ENCODE results near the gene ADGRL3.
"Not testable (repeated sequence)": the region's sequence is repeated elsewhere in the genome, so short reads cannot be mapped to it uniquely, and the experiment has no call there.

Gene ADGRL3

DNA sequence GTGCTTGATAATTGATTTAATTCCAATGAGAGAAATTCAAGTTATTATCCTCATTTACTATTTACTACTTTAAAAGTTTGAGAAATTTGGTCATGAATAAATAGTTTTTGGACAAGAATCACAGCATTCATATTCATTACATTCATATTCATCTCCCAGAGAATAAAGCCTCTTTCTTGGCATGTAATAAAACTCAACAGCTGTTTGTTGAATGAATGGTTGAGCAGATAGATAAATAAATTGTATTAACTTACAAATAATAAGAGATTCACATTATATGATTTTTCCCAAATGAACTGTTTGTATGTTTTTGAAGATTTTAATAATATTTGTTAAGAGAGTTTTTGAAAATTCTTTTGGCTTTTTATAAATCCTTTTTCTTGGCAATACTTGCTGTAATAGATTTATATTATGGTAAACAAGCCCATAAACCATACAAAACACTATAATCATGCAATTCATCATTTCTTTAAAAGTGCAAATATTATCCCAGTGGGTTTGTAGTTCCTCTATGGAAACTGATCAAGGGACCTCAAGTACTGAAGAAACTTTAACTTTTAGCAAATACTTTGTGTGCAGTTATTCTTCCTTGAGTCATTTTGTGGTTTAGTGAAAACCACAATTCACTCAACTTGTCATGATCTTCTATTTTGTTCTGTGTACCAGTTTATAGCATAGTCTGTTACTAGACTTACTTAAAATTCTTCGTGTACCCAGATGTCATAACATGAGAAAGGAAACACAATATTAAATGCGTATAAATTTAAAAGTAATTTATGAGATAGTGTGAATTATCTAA lies 371.8 kb downstream of the ADGRL3 start:
- no peak for DNase-seq

DNA sequence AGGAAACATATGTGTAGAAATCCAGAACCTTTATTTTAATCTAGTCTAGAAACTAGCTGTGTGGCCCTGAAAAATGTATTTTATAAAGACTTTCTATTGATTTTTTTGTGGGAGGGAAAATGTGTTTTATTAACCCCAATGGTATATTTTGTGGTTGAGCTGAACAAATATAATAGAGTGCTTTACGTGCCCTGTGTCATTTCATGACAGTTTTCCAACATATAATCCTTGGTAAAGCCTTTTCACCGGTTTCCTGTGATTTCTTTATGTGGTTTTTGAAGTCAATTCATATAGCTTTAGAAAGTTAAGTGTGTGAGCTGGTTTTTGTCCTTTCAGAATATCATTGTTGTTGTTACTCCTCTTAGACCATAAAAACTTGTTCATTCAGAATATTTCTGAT lies 375.7 kb downstream of the ADGRL3 start:
- no peak for DNase-seq

DNA sequence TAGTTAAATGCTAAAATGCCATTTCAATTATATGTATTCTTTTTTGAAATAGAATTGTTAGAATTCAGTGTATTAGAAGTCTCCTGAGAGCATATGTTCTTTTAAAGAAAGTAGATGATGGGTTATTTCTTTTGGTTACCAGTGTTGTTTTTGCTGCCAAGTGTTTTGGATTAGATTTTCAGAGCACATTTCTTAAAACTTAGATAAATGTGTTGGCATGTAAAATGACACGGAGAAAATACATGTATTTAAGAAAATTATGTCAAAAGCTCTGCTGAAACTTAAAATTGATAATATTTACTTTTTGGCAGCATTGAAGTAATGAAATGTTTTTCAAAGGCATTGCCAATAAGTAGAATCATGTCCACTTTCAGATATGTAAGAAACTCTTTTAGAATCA lies 379.7 kb downstream of the ADGRL3 start:
- DNase-seq: no peak

- no peak for DNase-seq
These were observed 380.7 kb downstream of the ADGRL3 start for GRCh38 chr4:61580721-61581377.

DNA sequence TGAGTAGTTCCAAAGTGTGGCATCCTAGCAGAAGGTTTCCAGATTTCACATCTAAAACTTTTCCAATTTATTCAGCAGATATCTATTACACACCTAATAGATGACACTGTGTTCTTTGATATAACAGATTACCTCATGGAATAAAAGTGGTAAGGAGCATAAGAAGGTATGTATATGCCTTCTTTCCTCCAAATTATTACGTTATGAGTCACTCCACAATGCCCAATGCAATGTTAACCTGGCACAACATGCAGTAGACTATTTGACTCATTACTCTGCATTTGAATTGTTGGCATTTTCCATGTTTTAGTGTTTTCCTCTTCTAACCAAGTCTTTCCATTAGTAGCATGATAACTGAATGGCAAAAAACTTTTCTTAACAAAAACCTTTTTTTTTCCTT lies 383.6 kb downstream of the ADGRL3 start:
- DNase-seq: no peak

DNA sequence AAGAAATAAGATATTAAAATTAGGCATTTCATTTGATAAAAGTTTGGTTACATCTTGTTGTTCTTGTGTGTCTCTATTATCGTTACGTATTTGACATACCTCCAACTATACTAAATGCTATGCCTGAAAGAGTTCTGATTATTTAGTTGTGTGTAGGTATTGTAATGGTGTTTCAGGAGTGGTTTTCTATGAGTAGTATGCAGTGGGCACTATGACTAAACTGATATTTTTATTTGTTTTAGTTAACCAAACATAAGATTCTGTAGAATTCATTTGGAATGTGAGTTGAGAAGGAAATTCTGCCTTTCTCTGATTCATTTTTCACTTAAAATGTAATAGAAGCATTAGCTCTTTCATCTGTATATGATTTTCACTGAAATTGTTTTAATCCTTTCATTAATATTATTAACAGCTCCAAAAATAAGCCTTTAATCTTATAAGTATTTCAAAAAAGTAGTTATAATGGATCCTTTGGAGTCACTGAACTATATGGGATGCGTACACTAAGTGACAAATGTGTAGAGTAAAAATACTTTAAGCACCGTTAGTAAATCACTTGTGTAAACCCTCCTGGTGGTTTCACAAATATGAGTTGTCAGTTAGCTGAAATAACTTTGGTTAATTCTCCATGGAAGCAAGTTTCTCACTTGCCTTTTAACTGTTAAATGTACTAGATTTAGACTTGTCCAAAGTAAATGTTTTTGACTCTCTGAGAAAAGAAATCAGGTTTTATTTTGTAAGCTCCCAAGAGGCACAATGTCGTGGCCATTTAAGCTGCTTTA lies 388.7 kb downstream of the ADGRL3 start:
- DNase-seq: no peak

DNA sequence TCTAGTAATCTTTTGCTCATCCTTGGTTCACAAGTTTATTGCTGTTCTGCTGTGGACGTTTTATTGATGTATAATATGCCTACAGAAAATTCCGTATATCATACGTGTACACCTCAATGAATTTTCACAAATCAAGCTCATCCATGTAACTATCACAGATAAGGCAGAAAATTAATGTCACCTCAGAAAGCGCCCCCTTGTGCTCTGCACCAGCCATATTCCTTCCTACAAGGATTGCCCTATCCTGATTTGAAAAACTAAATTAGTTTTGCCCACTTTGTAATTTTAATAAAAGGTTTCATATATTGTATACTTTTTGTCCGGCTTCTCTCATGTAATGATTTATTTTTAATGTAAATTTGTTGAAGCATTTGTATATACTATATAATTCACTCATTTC lies 390.8 kb downstream of the ADGRL3 start:
- no peak for DNase-seq

DNA sequence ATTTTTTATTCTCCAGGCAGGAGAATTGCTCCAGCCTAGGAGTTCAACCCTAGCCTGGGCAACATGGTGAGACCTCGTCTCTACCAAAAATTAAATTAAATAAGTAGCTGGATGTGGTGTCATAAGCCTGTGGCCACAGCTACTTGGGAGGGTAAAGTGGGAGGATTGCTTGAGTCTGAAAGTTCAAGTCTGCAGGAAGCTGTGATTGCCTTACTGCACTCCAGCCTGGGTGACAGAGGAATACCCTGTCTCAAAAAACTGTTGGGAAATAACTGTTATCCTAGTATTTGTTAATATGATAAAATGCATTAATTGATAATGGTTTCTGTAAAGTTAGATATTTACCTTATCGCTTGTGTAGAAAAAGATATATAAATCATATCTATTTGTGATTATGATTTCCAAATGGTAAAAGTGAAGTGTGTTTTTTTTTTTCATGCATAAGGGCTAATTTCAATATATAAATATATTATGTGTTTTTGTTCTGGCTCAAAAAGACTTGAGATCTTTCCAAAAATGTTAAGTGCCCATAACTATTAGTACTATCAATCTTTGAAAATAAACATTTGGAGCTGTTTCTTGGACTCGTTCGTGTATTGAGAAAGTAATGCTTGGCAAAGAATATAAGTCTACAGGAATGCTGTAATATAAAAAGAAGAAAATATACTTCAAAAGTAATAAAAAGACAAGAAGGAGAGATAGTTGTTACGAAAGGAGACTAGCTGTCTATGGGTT lies 396.6 kb downstream of the ADGRL3 start:
- no peak for DNase-seq

- no peak for DNase-seq
These were observed 403.0 kb downstream of the ADGRL3 start for GRCh38 chr4:61603086-61603485.

GRCh38 chr4:61604054-61604453 lies 403.9 kb downstream of the ADGRL3 start:
- DNase-seq: no peak

DNA sequence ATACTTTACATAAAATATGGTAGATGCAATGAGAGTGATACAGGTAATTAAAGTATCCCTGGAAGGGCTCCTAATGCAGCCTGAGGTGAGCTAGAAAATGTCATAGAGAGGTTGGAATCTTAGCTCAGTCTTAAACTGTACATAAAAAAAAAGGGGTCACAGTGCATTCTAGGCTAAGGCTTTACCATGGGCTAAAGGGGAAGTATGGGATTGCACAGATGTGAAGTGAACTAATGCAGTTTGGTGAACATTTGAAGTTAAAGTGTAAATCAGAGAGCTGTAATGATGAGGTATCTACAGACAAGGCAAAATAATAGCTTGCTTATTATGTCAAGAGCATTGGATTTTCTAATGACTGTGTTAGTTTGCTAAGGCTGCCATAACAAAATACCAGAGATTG lies 405.9 kb downstream of the ADGRL3 start:
- DNase-seq: no peak

- no peak for DNase-seq
These were observed 414.1 kb downstream of the ADGRL3 start for GRCh38 chr4:61614231-61614630.

DNA sequence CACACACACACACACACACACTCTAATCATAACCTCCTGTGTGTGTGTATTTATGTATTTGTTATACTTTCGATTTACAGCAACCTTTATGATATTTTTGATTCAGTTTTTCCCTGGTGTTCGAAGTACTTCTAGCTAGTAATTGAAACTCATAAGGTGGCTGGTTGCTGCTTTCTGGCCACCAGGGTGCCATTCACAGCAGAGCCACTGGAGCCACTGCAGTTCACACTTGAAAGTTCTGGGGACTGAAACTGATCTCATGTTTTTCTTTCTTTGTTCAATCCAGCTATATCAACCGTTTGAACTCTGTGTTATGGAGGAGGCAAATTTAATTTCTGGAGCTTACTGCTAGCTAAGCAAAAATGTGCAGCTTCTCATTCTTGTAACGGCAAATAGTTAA lies 419.4 kb downstream of the ADGRL3 start:
- DNase-seq: no peak

DNA sequence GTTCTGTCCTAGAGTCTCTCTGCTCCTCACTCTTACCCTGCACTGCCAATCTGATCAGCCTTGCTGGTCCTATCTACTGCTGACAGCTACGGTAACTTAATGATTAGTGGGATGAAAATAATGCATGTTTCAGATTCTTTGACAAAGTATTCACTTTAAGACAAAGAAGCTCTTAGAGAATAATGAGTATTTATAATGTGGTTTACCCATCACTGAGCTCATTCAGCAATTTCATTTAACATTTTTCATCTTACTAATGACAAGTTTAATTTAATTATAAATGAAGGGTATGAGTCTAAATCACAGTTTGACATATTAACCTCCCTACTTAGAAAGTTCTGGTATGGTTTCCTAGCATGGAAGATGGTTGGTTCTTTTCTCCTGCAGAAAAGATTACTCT lies 428.2 kb downstream of the ADGRL3 start:
- no peak for DNase-seq

DNA sequence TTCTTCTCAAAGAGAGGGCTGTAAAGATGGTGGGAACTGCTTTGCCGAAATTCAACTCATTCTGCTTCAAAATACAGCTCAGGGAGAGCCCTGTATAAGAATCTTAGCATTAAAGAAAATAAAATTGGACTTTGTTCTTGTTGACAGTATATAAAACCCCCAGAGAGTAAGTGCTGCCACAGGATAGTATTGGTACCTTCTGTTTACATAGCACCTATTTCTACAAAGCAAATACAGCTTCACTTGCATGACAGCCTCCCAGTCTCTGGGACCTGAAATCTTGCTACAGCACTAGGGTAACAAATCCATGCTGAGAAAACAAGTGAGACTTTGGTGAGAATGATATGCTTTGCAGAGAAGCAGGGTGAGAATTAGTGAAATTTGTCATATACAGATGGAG lies 428.6 kb downstream of the ADGRL3 start:
- no peak for DNase-seq

DNA sequence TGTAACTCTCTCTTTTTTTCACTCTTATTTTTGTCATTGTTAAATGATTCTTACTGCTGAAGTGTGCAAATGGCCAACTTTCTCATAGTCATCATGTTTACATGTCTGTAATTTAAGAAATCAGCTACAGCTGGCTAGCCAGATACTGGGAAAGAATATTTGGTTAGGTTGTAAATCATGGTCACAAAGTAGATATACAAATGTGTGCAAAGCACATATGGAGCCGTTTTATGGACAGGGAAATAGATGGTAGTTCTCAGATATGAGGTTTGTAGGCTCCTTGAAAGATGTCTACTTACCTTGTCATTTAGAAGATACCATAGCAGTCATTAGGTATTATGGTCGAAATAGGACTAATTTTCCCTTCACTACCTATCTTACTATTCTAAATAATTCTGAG lies 430.4 kb downstream of the ADGRL3 start:
- no peak for DNase-seq

GRCh38 chr4:61638591-61638990 lies 438.5 kb downstream of the ADGRL3 start:
- DNase-seq: no peak

DNA sequence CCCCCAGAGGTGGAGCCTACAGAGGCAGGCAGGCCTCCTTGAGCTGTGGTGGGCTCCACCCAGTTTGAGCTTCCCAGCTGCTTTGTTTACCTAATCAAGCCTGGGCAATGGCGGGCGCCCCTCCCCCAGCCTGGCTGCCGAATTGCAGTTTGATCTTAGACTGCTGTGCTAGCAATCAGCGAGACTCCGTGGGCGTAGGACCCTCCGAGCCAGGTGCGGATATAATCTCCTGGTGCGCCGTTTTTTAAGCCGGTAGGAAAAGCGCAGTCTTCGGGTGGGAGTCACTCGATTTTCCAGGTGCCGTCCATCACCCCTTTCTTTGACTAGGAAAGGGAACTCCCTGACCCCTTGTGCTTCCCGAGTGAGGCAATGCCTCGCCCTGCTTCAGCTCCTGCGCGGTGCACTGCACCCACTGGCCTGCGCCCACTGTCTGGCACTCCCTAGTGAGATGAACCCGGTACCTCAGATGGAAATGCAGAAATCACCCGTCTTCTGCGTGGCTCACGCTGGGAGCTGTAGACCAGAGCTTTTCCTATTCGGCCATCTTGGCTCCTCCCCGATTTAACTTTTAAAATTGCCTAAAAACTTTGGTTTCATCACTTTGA lies 446.7 kb downstream of the ADGRL3 start:
- not testable (repeated sequence) for DNase-seq

- DNase-seq: no peak
These were observed 448.1 kb downstream of the ADGRL3 start for GRCh38 chr4:61648264-61648663.

DNA sequence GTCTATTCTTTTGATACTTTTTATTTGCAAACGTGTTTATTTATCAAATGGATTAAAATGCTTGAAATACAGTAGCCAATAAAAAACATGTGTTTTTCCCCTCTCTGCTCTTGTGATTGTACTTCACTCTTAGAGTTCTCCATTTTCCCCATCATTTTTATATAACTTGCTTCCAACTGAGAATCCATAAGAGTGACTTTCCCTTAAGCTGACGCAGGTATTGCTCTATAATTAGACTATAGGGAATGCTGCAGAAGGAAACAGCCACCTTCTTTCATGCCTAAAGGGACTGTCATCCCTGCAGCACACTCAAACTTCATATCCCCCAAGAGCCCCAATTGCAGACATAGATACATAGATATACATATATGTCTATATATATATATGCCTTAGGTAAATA lies 456.9 kb downstream of the ADGRL3 start:
- no peak for DNase-seq

DNA sequence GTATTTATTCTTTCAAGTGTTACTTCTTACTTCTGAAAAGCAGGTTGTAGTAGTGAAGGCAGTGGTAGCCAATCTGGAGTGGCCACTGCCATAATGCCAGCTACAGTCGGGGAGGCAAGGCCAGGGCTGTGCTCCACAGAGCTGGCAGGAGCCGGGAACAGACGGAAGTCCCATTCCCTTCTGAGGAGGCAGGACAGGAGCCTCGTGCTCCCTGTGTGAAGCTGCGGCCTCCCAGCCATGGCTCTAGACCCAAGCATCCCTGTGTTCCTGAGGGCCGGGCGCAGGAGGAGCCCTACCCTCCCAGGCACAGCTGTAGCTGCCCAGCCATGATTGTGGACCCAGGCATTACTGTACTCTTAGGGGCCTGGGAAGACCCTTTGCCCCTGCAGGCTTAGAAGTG lies 461.8 kb downstream of the ADGRL3 start:
- no peak for DNase-seq

- no peak for DNase-seq
These were observed 462.2 kb downstream of the ADGRL3 start for GRCh38 chr4:61662362-61662761.

DNA sequence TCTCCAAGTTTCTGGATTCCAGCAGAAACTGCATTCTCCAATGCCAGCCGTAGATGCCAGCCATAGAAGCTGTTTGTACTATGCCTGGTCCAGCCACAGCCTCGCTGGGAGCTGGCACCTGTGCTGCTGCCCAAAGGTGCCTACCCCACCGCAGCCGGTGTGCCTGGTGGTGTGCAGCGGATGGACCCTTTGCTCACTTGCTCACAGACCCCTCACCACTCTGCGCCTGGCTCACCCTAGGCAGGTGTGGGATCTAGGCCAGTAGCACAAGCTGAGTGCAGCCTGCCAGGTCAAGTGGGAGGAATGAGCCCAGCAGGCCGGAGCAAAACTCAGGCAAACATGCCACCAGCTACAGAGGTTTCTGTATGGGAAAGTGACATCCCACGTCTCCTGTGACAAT lies 463.2 kb downstream of the ADGRL3 start:
- no peak for DNase-seq

All from stimulated activated CD4-positive, alpha-beta T cell treated with anti-CD3 and anti-CD28 coated beads, Interleukin-4, amount 100 ng/mL, for 4 hours (primary cell).